ENCODE results near the gene RGS14.
"Not testable (repeated sequence)": the region's sequence is repeated elsewhere in the genome, so short reads cannot be mapped to it uniquely, and the experiment has no call there.

Gene RGS14

DNA sequence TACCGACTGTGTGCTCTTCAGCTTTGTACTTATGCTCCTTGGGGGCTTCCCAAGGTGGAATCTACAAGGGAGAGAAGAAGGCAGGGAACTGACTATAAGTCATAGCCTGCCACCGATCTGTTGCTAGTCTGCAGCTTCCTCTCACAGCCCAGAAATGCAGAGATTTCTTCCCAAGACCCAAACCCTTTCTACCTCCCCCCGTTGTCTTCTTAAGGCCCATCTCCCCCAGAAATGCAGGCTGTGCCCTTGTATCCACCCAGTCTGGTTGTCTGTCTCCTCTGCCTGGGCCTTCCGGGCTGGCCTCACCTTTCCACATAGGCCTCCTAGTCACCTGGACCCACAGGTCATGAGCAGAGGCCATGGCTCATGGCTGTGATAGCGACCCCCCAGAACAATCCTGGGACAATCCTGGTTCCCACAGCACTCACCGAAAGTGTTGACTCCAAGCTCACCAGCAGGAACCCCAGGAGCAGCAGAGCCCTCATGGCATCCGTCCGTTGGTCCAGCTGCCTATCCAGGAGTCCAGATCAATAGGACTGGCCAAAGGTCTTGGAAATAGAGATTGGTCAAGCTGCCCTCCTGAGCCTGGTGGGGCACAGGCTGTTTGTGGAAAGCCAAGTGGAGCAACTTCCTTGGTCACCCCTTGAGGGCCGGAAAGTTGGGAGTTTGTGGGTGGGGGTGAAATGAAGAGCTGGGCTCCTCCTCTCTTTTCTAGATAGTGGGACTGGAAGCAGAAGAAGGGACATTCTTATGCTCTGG, 51.5 kb downstream of the RGS14 start, which contains the start of gene F12:
TSS of gene F12 (minus strand) at position 522 of the 759 bp plus-strand sequence. CDS start at position 485, 37 bp downstream.
- DNase-seq: no peak

DNA sequence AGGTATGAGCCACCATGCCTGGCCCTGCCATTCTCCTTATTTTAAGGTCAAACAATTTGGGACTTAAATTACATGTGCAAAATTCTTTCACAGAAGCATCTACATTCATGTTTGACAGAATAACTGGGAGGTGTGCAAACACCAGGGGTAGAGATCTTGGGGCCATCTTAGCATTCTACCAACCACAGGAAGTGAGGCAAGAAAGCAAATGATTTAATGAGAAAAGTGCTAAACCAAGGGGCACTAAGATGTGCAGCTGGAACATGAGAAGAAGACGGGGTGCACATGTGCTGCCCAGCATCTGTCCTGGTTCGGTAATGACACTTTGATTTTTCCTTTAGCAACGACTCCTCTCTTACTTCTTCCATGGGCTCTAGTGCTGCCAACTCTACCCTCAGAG, 52.9 kb downstream of the RGS14 start:
- no peak for DNase-seq

DNA sequence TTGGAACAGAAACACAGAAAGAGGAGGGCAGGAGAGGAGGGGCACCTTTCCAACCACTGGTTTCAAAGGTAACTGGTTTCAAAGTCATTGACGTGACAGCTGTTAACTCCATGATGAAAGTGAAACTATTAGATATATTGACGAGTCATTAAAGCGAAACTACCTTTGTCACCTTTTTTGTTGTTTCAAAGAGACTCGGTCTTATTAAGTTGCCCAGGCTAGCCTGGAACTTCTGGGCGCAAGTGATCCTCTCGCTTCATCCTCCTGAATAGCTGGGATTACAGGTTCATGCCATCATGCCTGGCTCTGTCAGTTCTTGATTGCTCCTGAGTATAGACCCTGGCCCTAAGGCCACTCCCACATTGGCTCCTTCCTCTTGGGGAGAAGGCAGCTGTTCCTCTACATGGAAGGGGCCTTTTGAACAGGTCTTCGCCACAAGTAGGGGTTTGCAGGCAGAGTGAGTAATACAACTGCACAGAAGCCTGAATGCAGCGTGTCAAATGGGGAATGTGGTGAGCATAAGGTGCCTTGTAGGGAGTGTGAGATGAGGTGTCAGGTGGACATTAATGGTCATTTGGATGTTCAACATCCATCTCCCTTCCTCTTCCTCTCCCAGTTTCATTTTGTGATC, 55.0 kb downstream of the RGS14 start:
- no peak for DNase-seq

DNA sequence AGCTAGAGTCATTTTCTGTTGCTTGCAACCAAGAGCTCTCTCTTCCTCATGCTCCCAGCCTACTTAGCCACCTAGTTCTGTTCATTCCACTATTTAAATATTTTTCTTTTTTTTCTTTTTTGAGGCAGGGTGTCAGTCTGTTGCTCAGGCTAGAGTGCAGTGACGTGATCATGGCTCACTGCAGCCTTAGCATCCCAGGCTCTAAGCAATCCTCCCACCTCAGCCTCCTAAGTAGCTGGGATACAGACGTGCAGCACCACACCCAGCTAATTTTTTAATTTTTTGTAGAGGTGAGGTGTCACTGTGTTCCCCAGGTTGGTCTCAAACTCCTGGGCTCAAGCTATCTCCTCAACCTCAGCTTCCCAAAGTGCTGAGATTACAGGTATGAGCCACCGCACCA, 56.8 kb downstream of the RGS14 start:
- no peak for DNase-seq

DNA sequence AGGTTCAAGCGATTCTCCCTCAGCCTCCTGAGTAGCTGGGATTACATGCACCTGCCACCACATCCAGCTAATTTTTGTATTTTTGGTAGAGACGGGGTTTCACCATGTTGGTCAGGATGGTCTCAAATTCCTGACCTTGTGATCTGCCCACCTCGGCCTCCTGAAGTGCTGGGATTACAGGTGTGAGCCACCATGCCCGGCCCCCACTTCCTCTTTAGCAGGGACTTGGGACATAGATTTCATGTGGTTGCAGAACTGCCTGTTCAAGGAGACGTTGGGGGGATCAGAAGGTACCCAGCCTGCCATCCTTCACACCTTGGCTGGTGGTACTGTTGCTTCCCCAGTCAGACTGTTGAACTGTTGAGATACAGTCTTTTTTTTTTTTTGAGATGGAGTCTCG, 59.4 kb downstream of the RGS14 start:
- not testable (repeated sequence) for DNase-seq

DNA sequence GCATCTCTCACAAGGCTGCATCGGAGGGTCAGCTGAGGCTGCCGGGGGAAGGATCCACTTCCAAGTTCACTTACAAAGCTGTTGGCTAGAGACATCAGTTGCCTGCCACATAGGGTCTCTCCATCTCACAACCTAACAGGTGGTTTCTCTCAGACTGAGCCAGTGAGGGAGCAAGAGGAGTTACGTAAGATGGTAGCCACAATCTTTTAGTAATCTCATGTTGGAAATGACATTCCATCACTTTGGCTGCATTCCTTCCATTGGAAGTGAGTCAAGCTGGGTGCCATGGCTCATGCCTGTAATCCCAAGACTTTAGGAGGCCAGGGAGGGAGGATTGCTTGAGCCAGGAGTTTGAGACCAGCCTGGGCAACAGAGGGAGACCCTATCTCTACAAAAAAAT, 61.3 kb downstream of the RGS14 start:
- DNase-seq: no peak

DNA sequence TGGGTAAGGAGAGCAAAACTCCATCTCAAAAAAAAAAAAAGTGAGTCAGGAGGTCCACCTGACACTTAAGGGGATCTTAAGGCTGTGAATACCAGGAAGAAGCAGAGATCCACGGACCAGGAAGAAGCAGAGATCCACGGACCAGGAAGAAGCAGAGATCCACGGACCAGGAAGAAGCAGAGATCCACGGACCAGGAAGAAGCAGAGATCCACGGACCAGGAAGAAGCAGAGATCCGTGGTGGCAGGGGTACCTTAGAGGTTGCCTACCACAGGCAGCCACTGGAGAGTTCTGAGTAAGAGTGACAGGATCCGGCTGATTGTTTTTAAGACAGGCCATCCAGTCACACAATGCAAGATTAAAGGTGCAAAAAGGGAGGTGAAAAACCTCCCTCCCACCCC, 62.7 kb downstream of the RGS14 start:
- DNase-seq: not testable (repeated sequence)

DNA sequence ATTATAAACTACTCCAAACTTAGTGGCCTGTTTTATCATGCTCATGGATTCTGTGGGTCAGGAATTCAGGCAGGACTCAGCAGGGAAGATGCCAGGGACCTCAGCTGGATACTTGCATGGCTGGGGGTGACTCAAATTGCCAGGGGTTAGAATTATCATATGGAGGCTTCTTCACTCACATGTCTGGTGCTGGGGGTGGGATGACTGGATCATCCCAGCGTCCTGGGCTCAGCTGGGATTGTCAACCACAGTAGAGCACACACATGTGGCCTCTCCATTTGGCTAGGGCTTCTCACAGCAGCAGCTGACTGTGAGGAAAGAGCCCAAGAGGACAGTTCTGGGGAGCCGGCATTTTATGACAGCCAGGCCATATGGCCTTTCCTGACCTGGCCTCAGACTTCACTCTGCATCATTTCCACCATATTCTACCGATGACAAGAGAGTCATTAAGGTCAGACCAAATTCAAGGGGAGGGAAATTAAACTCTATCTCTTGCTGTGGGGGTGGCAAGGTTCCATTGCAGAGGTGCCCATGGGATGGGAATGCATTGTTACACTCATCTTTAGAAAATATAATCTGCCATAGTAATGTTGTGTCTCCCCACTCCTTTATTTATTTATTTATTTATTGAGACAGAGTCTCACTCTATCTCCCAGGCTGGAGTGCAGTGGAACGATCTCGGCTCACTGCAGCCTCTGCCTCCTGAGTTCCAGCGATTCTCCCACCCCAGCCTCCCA, 63.5 kb downstream of the RGS14 start:
- no peak for DNase-seq

All from stimulated activated CD4-positive, alpha-beta T cell treated with anti-CD3 and anti-CD28 coated beads, Interleukin-4, amount 100 ng/mL, for 4 hours (primary cell).